Activated gamma-delta T cell (primary cell): ENCODE measurements around the gene HECTD2.
"Not testable (repeated sequence)": the region's sequence is repeated elsewhere in the genome, so short reads cannot be mapped to it uniquely, and the experiment has no call there.

Experiments
- DNase-seq: peaks from one replicate; lab custom pipeline; 2025; lab: John Stamatoyannopoulos, UW

HECTD2 gene

DNA sequence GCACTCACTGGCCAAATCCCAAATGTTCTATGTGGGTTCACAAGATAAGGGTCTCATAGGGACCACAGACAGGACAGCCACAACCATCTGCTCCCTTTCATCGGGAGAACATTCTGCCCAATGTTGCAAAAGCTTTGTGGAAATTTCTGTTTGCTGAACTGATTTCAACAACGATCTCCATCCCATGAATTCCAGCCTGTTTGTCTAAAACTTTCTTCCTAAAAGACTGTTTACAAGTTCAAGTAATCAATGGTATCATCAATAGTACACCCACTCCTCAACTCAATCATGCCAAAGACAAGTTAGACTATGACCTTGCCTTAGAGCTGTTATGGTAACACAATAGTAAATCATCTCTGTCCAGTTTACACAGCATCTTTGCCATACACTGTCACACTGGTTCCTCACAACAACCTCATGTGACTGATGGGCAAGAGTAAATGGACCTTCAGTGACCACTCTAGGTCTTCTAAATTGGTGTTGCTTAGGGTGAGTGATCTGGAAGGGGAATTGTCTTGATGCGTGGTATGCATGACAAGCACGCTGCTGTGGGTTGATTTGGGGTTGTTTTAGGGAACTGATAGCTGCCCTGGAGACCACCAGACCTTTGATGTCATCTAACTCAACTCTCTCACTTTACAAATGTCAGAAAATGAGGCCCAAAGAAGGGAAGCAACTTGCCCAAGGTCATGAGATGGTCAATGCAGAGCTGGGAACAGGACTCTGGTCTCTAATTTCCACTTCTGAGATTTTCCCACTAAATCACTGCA lies 127.7 kb downstream of the HECTD2 start:
- no peak for DNase-seq

DNA sequence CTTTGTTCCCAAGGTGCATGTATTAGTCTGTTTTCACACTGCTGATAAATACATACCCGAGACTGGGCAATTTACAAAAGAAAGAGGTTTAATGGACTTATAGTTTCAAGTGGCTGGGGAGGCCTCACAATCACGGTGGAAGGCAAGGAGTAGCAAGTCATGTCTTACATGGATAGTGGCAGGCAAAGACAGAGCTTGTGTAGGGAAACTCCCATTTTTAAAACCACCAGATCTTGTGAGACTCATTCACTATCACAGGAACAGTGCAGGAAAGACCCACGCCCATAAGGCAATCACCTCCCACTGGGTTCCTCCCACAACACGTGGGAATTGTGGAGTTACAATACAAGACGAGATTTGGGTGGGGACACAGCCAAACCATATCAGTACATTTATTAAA lies 129.8 kb downstream of the HECTD2 start:
- DNase-seq = no peak

DNA sequence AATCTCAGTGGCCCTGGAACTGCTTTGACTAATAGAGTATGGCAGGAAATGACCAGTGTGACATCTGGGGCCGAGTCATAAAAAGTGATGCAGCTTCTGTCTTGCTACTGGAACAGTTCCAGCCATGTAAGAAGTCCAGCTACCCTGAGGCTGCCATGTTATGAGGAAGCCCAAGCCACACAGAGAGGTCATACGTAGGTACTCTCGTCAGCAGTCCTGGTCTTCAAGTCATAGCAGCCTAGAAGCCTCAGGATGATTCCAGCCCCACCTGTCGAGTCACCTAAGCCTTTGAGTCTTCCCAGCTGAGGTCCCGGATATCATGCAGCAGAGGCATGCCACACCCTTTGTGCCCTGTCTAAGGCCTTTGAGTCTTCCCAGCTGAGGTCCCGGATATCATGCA lies 130.6 kb downstream of the HECTD2 start:
- DNase-seq = no peak

DNA sequence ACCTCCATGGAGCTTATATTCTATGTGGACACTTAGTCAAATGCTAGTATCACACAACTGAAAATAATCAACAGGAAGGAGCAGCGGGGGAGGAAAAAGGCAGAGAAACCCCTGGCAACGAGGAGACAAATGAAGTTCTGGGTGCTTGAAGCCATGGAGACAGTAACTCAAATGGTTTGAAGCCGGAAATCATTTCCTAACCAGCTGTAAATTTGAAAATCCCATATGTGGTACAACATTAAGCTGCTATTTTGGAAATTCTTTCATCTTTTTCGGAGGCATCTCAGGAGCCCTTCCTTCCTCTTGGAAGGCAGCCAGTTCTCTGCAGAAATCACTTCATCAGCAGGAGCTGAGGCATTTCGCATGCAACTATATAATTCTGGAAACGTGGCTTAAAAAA lies 131.3 kb downstream of the HECTD2 start:
- DNase-seq = no peak

DNA sequence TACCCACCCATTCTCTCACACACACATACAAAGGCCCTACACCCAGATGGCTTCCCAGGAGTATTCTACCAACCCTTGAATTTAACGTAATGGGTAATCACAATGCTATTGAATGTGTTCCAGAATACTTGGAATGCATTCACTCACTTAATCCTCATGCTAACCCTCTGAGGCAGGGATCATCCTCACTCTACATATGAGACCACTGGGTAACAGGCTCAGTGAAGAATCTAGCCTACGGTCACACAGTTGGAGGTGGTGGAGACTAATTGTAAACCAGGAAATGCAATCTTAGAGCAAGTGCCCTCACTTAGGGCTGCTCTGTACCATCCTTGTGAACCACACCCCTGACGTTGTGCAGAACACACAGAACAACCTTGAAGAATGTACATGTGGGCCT lies 135.2 kb downstream of the HECTD2 start:
- no peak for DNase-seq

DNA sequence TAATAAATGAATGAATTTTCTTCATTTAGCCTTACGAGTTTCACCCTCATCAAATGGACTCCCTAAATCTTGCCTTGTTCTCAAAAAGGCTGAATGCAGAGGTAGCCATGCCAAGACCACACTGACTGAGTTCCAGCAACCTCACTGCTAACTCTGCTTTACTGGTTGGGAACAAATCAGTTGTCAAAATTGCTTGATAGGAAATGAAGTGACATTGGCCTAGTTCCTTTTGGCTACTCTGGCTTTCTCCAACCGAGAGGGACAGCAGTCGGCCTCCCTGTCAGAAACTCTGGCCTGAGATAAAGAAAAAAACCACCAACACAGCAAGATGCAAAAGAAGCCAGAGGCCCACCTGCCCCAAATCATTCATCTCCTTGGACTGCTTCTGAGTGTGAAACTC lies 135.7 kb downstream of the HECTD2 start:
- no peak for DNase-seq

DNA sequence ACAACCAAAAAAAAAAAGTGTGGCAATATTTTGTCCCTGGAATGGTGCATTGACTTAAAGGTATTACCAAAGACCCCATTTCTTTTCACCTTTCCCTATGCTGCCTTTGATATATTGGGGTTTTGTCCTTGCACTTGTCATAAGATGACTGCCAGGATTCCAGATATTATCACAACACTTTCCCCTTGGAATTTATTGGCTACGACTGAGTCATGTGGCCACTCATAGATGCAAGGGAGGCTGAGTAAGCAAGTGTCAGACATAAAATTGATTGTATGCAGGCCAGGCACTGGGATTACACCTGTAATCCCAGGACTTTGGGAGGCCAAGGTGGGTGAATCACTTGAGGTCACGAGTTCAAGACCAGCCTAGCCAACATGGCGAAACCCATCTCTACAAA lies 139.1 kb downstream of the HECTD2 start:
- DNase-seq = no peak

DNA sequence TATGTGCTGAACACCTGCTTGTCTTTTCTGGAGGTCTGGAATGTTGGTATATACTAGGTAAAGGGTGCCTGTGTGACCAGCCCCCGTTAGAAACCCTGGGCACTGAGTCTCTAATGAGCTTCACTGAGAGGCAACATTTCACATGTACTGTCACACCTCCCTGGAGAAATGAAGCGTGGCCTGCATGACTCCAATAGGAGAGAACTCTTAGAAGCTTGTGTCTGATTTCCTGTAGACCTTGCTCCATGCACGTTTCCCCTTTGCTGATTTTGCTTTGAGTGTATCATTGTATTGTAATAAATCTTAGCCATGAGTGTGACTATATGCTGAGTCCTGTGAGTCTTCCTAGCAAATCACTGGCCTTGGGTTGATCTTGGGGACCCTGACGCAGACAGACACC lies 139.9 kb downstream of the HECTD2 start:
- DNase-seq = no peak

DNA sequence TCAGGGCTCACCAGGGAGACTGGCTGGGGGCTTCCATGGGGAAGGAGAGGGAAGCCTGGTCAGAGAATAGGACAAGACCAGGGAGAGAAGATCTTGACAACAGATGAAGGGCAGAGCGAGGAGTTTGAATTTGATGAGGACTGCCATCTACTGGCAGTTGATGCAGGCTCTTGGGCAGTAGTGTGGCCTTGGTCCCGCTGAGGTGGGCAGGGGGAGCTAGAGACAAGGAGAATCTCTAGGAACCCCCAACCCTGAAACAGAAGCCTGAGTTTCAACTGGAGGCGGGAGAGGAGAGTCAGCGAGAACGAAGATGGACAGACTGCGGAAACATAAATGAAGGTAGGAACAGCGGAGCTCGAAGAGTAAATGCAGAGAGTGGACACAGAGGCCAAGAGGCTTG lies 141.7 kb downstream of the HECTD2 start:
- DNase-seq = no peak

DNA sequence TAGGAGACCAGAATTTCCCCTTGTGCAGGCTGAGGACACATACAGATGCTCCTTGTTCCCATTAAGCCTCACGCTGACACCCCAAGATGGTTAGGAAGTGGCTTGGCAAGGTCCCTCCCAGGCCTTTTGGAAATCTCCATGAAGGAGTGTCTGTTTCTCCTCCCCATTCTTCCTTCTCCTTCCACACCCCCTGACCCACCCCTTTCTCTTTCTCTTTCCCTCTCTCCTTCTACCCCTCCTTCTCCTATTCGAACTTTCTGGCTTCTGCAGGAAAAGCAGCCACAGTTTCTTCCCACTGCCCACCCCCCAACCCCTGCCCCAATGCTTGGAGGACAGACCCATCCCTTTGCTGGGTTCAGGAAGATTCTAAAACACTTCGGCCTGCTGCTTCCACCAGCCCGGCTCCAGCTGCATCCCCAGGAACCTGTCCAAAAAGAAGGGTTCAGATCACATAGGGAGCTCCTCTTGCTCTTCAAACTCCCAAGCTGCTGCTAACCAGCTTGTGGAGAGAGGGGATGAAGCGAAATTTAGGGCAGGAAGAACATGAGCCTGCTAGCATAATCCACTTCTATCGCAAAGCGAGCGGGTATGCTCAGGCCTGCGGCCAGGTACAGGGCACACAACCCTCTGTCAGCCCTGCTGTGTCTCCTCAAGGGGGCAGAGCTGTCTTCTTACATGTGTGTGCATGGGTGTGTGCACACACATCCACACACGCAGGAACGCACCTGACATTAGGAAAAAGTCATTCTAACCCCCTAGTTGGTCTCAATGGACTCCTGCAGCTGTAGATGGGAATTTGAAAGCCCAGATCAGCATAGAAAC lies 142.3 kb downstream of the HECTD2 start:
- no peak for DNase-seq

DNA sequence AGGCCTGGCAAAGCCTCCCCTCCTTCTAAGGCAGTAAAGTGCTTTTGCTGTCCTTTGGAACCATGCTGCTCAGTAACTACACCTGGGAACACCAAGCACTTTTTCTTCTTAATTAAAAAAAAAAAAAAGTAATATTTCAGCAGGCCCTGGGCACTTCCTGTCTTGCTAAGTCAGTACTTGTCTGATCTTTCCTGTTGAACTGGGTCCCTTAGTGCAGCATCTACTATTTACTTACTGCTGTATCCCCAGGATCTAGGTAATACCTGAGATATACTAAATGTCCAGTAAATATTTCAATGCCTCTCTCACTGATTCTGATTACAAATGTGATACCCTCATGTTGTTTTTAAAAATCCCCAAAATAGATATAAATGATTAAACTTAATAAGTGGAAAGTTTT lies 145.3 kb downstream of the HECTD2 start:
- no peak for DNase-seq

DNA sequence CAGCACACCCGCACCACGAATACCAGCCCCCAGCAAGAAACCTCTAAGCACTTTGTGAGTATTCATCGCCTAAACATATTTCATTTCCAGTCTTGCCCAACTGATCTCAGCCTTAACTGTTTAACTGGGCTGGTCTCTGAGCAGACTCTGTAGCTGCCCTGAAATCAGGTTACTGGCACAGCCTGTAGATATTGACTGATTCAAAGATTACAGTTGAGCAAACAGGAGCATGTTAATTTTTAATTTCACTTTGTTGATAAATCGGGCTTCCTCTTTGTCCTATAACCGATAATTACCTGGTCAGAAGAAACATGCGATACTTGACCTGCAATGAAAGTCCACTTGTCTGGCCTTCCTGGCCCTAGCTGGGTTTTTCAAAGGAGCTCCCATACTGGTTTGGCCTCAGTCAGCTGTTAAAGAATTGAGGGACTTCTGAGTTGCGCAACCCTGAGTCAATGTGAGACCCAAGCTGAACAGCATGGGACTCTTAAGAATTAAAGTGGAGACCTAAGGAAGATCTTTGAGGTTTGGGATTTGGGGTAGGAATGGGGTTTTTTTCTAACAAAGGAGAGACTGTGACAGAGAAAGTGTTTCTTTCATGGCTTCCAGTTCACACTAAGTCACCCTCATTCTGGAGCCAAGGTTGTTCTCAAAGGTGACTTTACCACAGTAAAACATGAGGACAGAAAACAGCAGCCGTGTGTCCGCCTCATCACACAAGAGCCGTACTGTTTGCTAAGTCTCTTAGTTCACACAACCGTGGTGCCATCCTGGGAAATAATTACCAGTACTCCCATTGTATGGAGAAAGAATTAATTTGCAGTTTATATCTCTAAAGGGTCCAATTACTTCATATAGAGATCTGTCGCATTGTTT lies 146.8 kb downstream of the HECTD2 start:
- no peak for DNase-seq

DNA sequence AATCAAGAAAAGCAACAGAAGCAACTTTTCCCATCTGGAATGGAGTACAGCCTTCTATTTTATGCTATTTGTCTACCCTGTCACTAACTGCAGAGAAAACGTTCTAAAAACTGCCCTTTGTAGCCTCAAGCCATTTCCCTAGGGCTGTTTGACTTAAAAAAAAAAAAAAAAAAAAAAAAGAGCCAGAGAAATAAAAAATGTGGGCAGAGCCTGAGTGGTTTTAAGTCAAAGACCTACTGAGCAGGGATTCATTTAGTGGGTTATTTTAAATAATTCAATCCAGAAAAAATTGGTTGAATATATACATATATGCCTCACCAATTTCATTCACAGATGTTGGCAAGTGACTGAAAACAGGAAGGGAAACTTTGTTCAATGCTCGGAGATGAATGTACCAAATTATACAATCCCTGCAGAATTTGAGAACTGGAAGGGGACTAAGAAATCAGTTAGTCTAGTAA lies 147.5 kb downstream of the HECTD2 start:
- no peak for DNase-seq

DNA sequence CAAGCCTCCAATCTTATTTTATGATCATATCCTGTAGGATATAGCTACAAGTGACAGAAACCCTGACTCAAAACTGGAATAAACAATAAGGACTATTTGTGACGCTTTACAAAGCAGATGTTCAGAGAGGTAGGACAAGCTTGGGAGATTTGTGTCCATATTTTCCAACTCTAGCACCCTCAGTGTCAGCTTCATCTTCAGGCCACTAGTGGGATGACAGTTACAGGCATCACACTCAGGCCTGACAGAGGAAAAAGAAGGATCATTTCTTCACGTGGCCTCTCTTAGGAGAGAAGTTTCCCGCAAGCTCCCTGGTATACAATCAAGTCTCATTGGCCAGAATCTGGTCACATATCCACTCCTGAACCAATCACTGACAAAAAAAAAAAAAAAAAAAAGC lies 148.3 kb downstream of the HECTD2 start:
- DNase-seq = no peak

DNA sequence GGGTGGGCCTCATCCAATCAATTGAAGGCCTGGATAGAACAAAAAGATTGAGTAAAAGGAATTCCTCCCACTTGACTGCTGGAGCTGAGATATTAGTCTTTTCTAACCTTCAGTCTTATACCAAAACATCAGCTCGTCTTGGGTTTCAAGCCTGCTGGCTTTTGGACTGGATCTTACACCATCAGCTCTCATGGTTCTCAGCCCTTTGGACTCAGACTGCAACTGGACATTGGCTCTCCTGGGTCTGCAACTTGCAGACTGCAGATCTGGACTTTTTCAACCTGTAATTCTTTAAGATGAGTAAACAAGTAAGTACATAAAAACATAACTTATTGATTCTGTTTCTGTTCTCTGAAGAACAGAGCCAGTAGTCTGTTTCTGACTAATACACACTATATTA lies 149.0 kb downstream of the HECTD2 start:
- DNase-seq = no peak

DNA sequence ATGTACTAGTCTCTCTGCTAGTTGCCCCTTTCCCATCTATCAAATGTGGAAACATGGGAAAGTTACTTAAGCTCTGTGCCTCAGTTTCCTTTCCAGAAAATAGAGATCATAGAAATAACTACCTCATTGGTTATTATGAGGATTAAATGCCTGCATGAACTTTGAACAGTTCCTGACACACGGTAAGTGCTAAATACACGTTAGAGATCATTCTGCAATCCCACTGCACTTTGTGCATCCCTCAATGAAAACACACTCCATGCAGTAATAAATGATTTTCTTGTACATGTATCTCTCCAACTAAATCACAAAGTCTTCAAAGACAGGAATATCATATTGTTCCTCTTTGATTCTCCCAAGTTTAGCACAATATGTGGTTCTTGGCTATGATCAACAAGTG lies 149.6 kb downstream of the HECTD2 start:
- no peak for DNase-seq

DNA sequence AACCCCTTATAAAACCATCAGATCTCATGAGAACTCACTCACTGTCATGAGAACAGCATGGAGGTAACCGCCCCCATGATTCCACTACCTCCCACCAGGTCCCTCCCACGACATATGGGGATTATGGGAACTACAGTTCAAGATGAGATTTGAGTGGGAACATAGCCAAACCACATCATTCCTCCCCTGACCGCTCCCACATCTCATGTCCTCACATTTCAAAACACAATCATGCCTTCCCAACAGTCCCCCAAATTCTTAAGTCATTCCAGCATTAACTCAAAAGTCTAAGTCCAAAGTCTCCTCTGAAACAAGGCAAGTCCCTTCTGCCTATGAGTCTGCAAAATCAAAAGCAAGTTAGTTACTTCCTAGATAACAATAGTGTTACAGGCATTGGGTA lies 150.7 kb downstream of the HECTD2 start:
- not testable (repeated sequence) for DNase-seq

DNA sequence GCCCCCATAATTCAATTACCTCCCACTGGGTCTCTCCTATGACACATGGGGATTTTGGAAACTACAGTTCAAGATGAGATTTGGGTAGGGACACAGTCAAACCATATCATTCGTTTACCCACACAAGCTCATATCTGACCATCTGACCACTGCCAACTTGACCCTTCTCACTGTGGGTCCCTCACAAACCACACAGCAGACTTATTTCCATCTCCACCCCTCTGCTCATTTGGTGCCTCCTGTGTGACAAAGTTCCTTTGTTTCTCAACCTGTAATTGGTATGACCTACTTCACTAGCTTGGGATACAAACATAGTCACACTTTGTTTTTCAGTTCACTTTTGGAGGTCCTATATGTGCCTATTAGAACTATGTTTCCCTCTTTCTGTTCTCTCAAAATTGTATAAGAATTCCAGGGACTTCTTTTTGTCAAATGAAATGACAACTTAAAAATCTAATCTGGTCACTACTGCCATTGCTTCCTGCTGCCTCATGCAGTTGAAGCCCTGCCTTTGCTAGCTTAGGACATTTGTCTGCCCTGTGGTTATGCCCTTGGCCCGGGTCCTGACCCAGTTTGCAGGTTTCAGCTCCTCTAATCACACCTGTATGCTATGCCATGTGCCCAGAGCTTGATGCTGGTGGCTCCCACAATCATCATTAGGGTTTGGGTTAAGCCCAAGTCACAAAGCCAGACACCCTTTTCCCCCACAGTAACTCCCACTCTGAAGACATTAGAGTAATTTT lies 152.9 kb downstream of the HECTD2 start:
- no peak for DNase-seq

DNA sequence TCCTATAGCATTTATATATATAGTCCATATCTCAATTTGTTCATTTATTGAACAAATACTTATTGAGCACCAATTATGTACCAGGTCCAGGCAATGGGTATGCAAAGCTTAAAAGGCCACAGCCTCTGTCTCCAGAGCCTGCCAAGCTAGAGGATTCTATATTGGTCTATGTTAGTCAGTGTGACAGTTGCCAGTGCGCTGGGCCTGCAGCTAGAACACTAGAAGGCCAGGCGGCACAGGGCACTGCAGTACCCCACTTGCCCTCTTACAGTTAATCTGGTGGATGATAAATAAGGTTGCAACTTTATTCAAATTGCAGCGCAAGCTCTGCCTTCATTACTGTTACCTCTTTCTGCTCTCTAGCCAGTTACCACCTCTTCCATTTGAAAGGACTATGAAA lies 153.9 kb downstream of the HECTD2 start:
- no peak for DNase-seq
